GM18502 (cell line): ENCODE measurements around the gene KRTAP10-1.
"Not testable (repeated sequence)": the region's sequence is repeated elsewhere in the genome, so short reads cannot be mapped to it uniquely, and the experiment has no call there.

Experiments
- ATAC-seq: cut with Tn5 transposase; IDR thresholded peaks from one replicate; pipeline ENCODE4 v1.9.1; 2021; ENCODE audit warnings: mild to moderate bottlenecking; ENCODE audit not compliant: unreplicated experiment, poor library complexity

The KRTAP10-1 gene

GRCh38 chr21:44507673-44508425 is 32.1 kb downstream of the KRTAP10-1 start:
- ATAC-seq: no peak

GRCh38 chr21:44506279-44507255 is 33.4 kb downstream of the KRTAP10-1 start:
- ATAC-seq: no peak

GRCh38 chr21:44505673-44506278 is 34.2 kb downstream of the KRTAP10-1 start:
- no peak for ATAC-seq

- ATAC-seq: no peak
These were observed 36.0 kb downstream of the KRTAP10-1 start for GRCh38 chr21:44503901-44504399.

GRCh38 chr21:44503006-44503889 is 36.7 kb downstream of the KRTAP10-1 start:
- ATAC-seq: not testable (repeated sequence)

- ATAC-seq: no peak
These were observed 37.6 kb downstream of the KRTAP10-1 start for GRCh38 chr21:44502171-44502958.

- no peak for ATAC-seq
These were observed 39.9 kb downstream of the KRTAP10-1 start for GRCh38 chr21:44500111-44500510.

- ATAC-seq: no peak
These were observed 40.4 kb downstream of the KRTAP10-1 start for GRCh38 chr21:44499631-44500030.

- ATAC-seq: no peak
These were observed 40.8 kb downstream of the KRTAP10-1 start for GRCh38 chr21:44499211-44499560.

- ATAC-seq: no peak
These were observed 41.5 kb downstream of the KRTAP10-1 start for GRCh38 chr21:44498280-44499210.

GRCh38 chr21:44497703-44498126 is 42.3 kb downstream of the KRTAP10-1 start:
- no peak for ATAC-seq

- ATAC-seq: no peak
These were observed 43.1 kb downstream of the KRTAP10-1 start for GRCh38 chr21:44496564-44497550.

GRCh38 chr21:44495611-44496563 is 44.1 kb downstream of the KRTAP10-1 start:
- ATAC-seq: no peak

GRCh38 chr21:44494956-44495355 is 45.0 kb downstream of the KRTAP10-1 start:
- ATAC-seq: no peak

GRCh38 chr21:44494418-44494817 is 45.6 kb downstream of the KRTAP10-1 start:
- ATAC-seq: no peak
